K562 (cell line): Measurements from ENCODE around the gene RNF213. TPM values are rescaled to one million over a fixed set of nuclear protein-coding genes. Genes with fewer than 3 reads are reported as not detected.
A peak's percentile ranks its signal among the peaks of the same experiment; 100 is the strongest.

Experiments
- ATAC-seq: fragments of 200-7000 bp; cut with Tn5 transposase; 3 replicates; pipeline ENCODE4 v1.9.1; 2020; ENCODE audit warnings: moderate library complexity
- BruUV-seq: library from RNA; stranded (reverse); fragments of 400-500 nt; replicated peaks from 2 replicates; lab custom pipeline; 2021; lab: Mats Ljungman, UMichigan
- CTCF ChIA-PET: fragments of 300-600 bp; formaldehyde crosslinking; extraction: SDS; loops from one replicate; lab custom pipeline; 2021; ENCODE audit warnings: low intra/inter-chr PET ratio; lab: Yijun Ruan, JAX
- POLR2A ChIA-PET: fragments of 300-600, 350-650 bp; sonication (Branson Sonifier 250); formaldehyde crosslinking; extraction: SDS; loops from one replicate; lab custom pipeline; 2021; ENCODE audit warnings: antibody characterized with exemption, inconsistent platforms; lab: Yijun Ruan, JAX
- DNase-seq, 4 experiments: peaks; one replicate each; pipeline versions ENCODE4 v3.0.0 to v3.0.0-alpha.2; 2011 to 2018; ENCODE audit warnings: low spot score in 3 of 4, mixed read lengths in 3 of 4; ENCODE audit errors: extremely low read depth in 1 of 4
- FAIRE-seq: peaks from 2 replicates; lab custom pipeline; 2011; peaks lifted over from hg19 to GRCh38; lab: Jason Lieb, UNC
- H2AFZ ChIP-seq: 2 replicates; pipeline ENCODE4 v1.6.0; 2011; ENCODE audit warnings: low read depth, low read length, control low read depth, inconsistent platforms
- H3K27ac ChIP-seq: fragments of 200-600 bp; 3 replicates; pipeline ENCODE4 v1.8.0; 2011; ENCODE audit warnings: low read depth, mild to moderate bottlenecking, control low read depth, inconsistent platforms, low read length, moderate library complexity, mixed read lengths; ENCODE audit errors: extremely low read depth
- H3K27me3 ChIP-seq, 2 experiments: fragments of 300-600 bp in 1 of 2; 2 replicates in 1 of 2; 3 replicates in 1 of 2; pipeline versions ENCODE4 v1.6.0 to v1.8.0; 2011; ENCODE audit warnings: inconsistent platforms in 2 of 2, low read length in 2 of 2, mild to moderate bottlenecking in 1 of 2, mixed read lengths in 1 of 2, moderate library complexity in 1 of 2; ENCODE audit not compliant: control insufficient read depth in 2 of 2, insufficient read depth in 2 of 2
- H3K36me3 ChIP-seq: fragments of 300-600 bp; 3 replicates; pipeline ENCODE4 v1.8.0; 2011; ENCODE audit warnings: mild to moderate bottlenecking, low read length, inconsistent platforms; ENCODE audit not compliant: control insufficient read depth, insufficient read depth
- H3K4me1 ChIP-seq, 2 experiments: fragments of 200-600 bp in 1 of 2; replicated peaks in 1 of 2; 2 replicates in 1 of 2; 3 replicates in 1 of 2; pipeline versions ENCODE4 v1.5.1 to v1.8.0; 2011; ENCODE audit warnings: inconsistent platforms in 2 of 2, low read length in 2 of 2, mild to moderate bottlenecking in 1 of 2, mixed read lengths in 1 of 2, moderate library complexity in 1 of 2; ENCODE audit not compliant: control insufficient read depth in 2 of 2, insufficient read depth in 2 of 2
- H3K4me2 ChIP-seq: 2 replicates; pipeline ENCODE4 v1.6.1; 2011; ENCODE audit warnings: low read length, control low read depth, inconsistent platforms, mixed read lengths; ENCODE audit not compliant: insufficient read depth
- H3K4me3 ChIP-seq: fragments of 200-600 bp; sonication (generic), shearing (Covaris generic); 2 replicates; pipeline ENCODE4 v1.5.1; 2016; ENCODE audit warnings: control low read depth, inconsistent platforms
- H3K79me2 ChIP-seq: fragments of 200-600 bp; 3 replicates; pipeline ENCODE4 v1.8.0; 2011; ENCODE audit warnings: low read length, inconsistent platforms; ENCODE audit not compliant: control insufficient read depth, insufficient read depth
- H3K9ac ChIP-seq, 2 experiments: 2 replicates each; pipeline versions ENCODE4 v1.6.0 to v1.6.1; 2011; ENCODE audit warnings: low read depth in 2 of 2, low read length in 2 of 2, control low read depth in 1 of 2, inconsistent platforms in 1 of 2, mild to moderate bottlenecking in 1 of 2, mixed read lengths in 1 of 2; ENCODE audit not compliant: insufficient read depth in 1 of 2
- H3K9me1 ChIP-seq: one replicate; pipeline ENCODE4 v1.6.0; 2011; ENCODE audit warnings: inconsistent platforms, mild to moderate bottlenecking, low read length, moderate library complexity; ENCODE audit not compliant: control insufficient read depth, insufficient read depth
- H3K9me3 ChIP-seq: replicated peaks from 2 replicates; pipeline ENCODE4 v1.5.1; 2011; ENCODE audit warnings: low read depth, low read length, inconsistent platforms; ENCODE audit not compliant: control insufficient read depth, insufficient read depth
- H4K20me1 ChIP-seq: replicated peaks from 2 replicates; pipeline ENCODE4 v1.6.1; 2011; ENCODE audit warnings: low read length, inconsistent platforms, mixed read lengths; ENCODE audit not compliant: control insufficient read depth, insufficient read depth
- CBX5 ChIP-seq: IDR thresholded peaks from 2 replicates; pipeline ENCODE4 v1.6.1; 2014; ENCODE audit warnings: low read depth, borderline replicate concordance
- CCAR2 ChIP-seq: fragments of 200-400 bp; formaldehyde crosslinking; IDR thresholded peaks from 2 replicates; pipeline ENCODE4 v1.6.1; 2017; ENCODE audit warnings: mild to moderate bottlenecking, low read depth, low read length
- KAT7 ChIP-seq: sonication (generic); formaldehyde crosslinking; IDR thresholded peaks from 2 replicates; pipeline ENCODE4 v1.8.0; 2022; ENCODE audit warnings: missing genetic modification reagents, mild to moderate bottlenecking, borderline replicate concordance
- RNF2 ChIP-seq: sonication (generic); IDR thresholded peaks from 2 replicates; pipeline ENCODE4 v1.6.1; 2016
- ZNF146 ChIP-seq: IDR thresholded peaks from one replicate; pipeline ENCODE4 v1.6.1; 2018; ENCODE audit warnings: missing compliant biosample characterization; ENCODE audit not compliant: unreplicated experiment
- WGBS: fragments of 100-300 bp; shearing (Covaris generic); methylation state at CpG from one replicate; pipeline ENCODE4 v1.1.6; 2016; ENCODE audit warnings: low coverage, mixed read lengths; ENCODE audit not compliant: insufficient coverage; ENCODE audit errors: missing lambda C conversion rate; 5-methylcytosine and 5-hydroxymethylcytosine counted together
- in situ Hi-C: fragments of 300-500 bp; cut with MboI; formaldehyde crosslinking; loops from 4 replicates; pipeline ENCODE4 v1.15.0; 2018; ENCODE audit warnings: inconsistent platforms, mixed read lengths
- intact Hi-C: fragments of 100-400 bp; cut with micrococcal nuclease; formaldehyde crosslinking; loops from 2 replicates; pipeline ENCODE4 v1.14.2; 2022
- polyA plus RNA-seq, 8 experiments: library from polyadenylated mRNA; depleted of rRNA in 4 of 8; stranded (reverse) in 5 of 8; unstranded in 3 of 8; fragments of >200 nt; fragmentation: Nextera tagmentation in 2 of 8; fragmentation: Illumina TruSeq in 1 of 8; extraction: Ambion mirVana in 2 of 8; extraction: Trizol in 1 of 8; gene quantifications; 2 replicates each; pipeline versions ENCODE4 v1.2.1 to v1.2.3, GENCODE V29; 2011 to 2014; ENCODE audit warnings: inconsistent platforms in 1 of 8, missing spikeins in 1 of 8
- total RNA-seq, 7 experiments: library from RNA; depleted of rRNA in 6 of 7; stranded (reverse); fragments of >200 nt in 6 of 7; fragmentation: Illumina TruSeq in 2 of 7; extraction: Trizol in 2 of 7; gene quantifications; 2 replicates each; pipeline versions ENCODE4 v1.2.1 to v1.2.3, GENCODE V29; 2011 to 2021; ENCODE audit warnings: low replicate concordance in 1 of 7
- TF ChIP-seq, protein P1 (sequence below): fragments of 450-650 bp; formaldehyde crosslinking; IDR thresholded peaks from 2 replicates; pipeline ENCODE4 v1.4.0; 2020; ENCODE audit warnings: mild to moderate bottlenecking, moderate library complexity
- TF ChIP-seq, protein P2 (sequence below): sonication (generic); formaldehyde crosslinking; IDR thresholded peaks from 2 replicates; pipeline ENCODE4 v1.8.0; 2022; ENCODE audit warnings: mild to moderate bottlenecking, missing genetic modification reagents
- TF ChIP-seq, protein P3 (sequence below): fragments of 450-650 bp; formaldehyde crosslinking; IDR thresholded peaks from 2 replicates; pipeline ENCODE4 v1.4.0; 2022; ENCODE audit warnings: mild to moderate bottlenecking, moderate library complexity

RNF213 gene
- total and polyA plus RNA-seq, 9 of the 15 experiments (the other 6 are each of a cell fraction or from before 2014, with no cell fraction given): 5.3 to 33.6 (median 17.9) TPM

DNA sequence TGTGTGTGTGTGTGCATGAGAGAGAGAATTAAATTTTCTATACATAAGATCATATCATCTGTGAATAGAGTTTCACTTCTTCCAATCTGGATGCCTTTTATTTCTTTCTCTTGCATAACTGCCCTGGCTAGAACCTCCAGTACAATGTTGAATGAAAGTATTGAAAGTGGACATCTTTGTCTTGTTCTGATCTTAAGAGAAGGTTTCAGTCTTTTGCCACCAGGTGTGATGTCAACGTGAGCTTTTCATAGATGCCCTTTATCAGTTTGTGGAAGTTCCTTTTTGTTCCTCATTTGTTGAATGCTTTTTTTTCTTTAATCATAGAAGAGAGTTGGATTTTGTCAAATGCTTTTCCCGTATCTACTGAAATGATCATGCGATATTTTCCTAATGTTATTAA is 63.3 kb downstream of the RNF213 start:
- ATAC-seq: no peak
- no peak overlapping the region for H3K9ac ChIP-seq
- TF ChIP-seq, protein P1, sequence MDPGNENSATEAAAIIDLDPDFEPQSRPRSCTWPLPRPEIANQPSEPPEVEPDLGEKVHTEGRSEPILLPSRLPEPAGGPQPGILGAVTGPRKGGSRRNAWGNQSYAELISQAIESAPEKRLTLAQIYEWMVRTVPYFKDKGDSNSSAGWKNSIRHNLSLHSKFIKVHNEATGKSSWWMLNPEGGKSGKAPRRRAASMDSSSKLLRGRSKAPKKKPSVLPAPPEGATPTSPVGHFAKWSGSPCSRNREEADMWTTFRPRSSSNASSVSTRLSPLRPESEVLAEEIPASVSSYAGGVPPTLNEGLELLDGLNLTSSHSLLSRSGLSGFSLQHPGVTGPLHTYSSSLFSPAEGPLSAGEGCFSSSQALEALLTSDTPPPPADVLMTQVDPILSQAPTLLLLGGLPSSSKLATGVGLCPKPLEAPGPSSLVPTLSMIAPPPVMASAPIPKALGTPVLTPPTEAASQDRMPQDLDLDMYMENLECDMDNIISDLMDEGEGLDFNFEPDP (CRISPR knock-in tag): no peak
- no peak for TF ChIP-seq KAT7 (CRISPR knock-in tag)
- TF ChIP-seq CCAR2: no peak
- TF ChIP-seq, protein P2, sequence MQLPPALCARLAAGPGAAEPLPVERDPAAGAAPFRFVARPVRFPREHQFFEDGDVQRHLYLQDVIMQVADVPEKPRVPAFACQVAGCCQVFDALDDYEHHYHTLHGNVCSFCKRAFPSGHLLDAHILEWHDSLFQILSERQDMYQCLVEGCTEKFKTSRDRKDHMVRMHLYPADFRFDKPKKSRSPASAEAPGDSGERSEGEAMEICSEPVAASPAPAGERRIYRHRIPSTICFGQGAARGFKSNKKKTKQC (CRISPR knock-in tag): no peak
- TF ChIP-seq RNF2: no peak
- no peak for TF ChIP-seq CBX5
- no peak for TF ChIP-seq ZNF146 (CRISPR knock-in tag)
- TF ChIP-seq, protein P3, sequence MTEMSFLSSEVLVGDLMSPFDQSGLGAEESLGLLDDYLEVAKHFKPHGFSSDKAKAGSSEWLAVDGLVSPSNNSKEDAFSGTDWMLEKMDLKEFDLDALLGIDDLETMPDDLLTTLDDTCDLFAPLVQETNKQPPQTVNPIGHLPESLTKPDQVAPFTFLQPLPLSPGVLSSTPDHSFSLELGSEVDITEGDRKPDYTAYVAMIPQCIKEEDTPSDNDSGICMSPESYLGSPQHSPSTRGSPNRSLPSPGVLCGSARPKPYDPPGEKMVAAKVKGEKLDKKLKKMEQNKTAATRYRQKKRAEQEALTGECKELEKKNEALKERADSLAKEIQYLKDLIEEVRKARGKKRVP (CRISPR knock-in tag): no peak
- TF ChIP-seq, all 486 proteins: peak for 0
- intact Hi-C loops (no loop called here), in situ Hi-C loops (no loop called here)
- Histone ChIP-seq H2AFZ (no peak overlapping the region), H4K20me1 (no peaks in the 10 kb centered on the region), H3K27me3 (no peaks in the 10 kb centered on the region), H3K4me2 (no peak overlapping the region), H3K27ac (no peak overlapping the region), H3K9me3 (no peaks in the 10 kb centered on the region; the same call in 1 of the 2 replicates), H3K9me1 (no peaks in the 10 kb centered on the region), H3K79me2 (no peaks in the 10 kb centered on the region), H3K4me3 (no peak overlapping the region), H3K36me3 (peaks cover 67% of the 10 kb centered on the region), H3K4me1 (peaks cover 3 to 6% of the 10 kb centered on the region in 2 experiments; a peak in 3 of 5 replicates)
- BruUV-seq: no TSS peak
- CTCF ChIA-PET: no interaction called here
- peak; percentile 37 for FAIRE-seq
- POLR2A ChIA-PET: interaction anchor here (0.5 kb wide), 1 partner anchor 14 kb away, joined by 5 read pairs; no protein-coding TSS in a partner anchor
- DNase-seq: no peak
- WGBS: 79% methylated on average over 3 of the region's 3 CpGs
